Activated CD4-positive, alpha-beta T cell treated with anti-CD3 and anti-CD28 coated beads, Interleukin-2, amount 10 ng/mL, durations not matched to agents 7 days and 5 days (primary cell): ENCODE data around the gene ATP11C. TPM values are rescaled to one million over a fixed set of nuclear protein-coding genes. Genes with fewer than 3 reads are reported as not detected.
A peak's percentile ranks its signal among the peaks of the same experiment; 100 is the strongest.

Experiments
- CTCF ChIA-PET: fragments of 350-600 bp; sonication (Branson Sonifier 250); formaldehyde crosslinking; loops from one replicate; lab custom pipeline; 2021; ENCODE audit warnings: antibody characterized with exemption; lab: Charles Lee
- POLR2A ChIA-PET: fragments of 350-600 bp; sonication (Branson Sonifier 250); formaldehyde crosslinking; loops from one replicate; lab custom pipeline; 2021; ENCODE audit warnings: antibody characterized with exemption; lab: Charles Lee
- DNase-seq: peaks from one replicate; pipeline ENCODE4 v3.0.0-alpha.2; 2020
- H3K27ac Mint-ChIP-seq: one replicate; pipeline ENCODE4 v1.8.0; 2021; ENCODE audit warnings: mild to moderate bottlenecking, moderate library complexity, mixed read lengths
- H3K27me3 Mint-ChIP-seq: one replicate; pipeline ENCODE4 v1.8.0; 2021; ENCODE audit warnings: mixed read lengths
- H3K36me3 Mint-ChIP-seq: one replicate; pipeline ENCODE4 v1.8.0; 2021; ENCODE audit warnings: low read depth, mixed read lengths
- H3K4me1 Mint-ChIP-seq: one replicate; pipeline ENCODE4 v1.8.0; 2021; ENCODE audit warnings: mixed read lengths
- H3K4me3 Mint-ChIP-seq: one replicate; pipeline ENCODE4 v1.8.0; 2021; ENCODE audit warnings: mild to moderate bottlenecking, moderate library complexity, mixed read lengths
- H3K9me3 Mint-ChIP-seq: one replicate; pipeline ENCODE4 v1.8.0; 2021; ENCODE audit warnings: mixed read lengths
- total RNA-seq, 2 experiments: library from RNA; stranded (reverse); gene quantifications; one replicate each; pipeline ENCODE4 v1.2.3, GENCODE V29; 2021

ATP11C gene
- total RNA-seq, 2 experiments from 2014 or later, result 13.8 to 15.4 TPM

DNA sequence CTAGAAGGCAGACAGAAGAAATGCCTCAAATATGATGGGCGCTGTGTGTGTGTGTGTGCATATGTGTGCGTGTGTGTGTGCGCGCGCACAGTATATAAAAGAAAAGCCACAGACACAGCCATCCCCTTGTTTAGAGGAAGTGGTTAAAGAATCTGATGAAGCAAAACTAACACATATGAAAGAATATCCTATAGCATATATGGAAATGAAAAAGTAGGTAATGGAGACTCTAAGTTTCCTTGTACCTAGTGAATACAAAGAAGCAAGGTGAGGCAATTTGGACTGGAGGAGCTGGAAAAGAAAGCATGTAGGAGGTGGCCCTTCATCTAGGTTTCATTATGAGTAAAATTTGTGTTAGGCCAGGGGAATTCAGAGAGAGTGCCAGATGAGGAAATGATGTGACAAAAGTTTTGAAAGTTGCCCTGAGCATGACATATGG is 166.3 kb downstream of the ATP11C start:
- ChIA-PET POLR2A (no interaction called here), CTCF (no interaction called here)
- Mint-ChIP-seq H3K27ac (no peak overlapping the region), H3K9me3 (no peaks in the 10 kb centered on the region), H3K27me3 (no peaks in the 10 kb centered on the region), H3K4me1 (no peaks in the 10 kb centered on the region), H3K36me3 (peaks cover 23% of the 10 kb centered on the region), H3K4me3 (no peak overlapping the region)
- peak; percentile 51 for DNase-seq

DNA sequence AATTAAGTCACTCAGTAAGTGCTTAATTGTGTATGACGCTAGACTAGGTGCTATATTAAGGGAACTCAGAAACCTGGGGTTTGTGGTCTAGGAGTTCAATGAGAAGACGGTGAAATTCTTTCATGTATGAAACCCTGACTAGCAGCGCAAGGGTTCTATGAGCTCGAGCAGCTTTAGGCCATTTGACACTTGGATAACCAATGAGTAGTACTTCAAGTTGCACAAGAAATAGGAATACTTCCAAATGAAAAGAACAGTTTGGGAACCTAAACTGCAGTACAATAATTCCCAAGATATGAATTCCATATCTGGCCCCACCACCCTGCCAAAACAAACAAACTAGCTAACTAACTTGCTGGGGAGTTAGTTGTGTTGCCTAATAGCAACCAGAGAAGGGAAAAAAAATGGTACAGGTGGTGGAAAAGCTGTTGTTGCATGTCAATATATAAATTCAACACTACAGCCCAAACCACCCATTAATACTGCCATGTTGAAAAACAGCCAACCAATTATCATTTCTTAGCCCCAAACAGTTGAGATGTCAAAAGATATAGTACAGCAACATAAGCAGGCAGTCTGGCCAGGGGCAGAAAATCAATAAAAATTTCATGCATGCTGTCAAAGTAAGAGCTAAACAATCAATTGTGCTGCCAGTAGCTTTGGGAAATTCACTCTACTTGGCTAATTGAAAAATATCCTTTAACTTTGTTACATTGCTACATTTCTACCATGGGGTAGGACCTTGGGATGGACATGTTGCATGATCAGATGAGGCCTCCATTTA is 170.3 kb downstream of the ATP11C start:
- Mint-ChIP-seq H3K36me3 (peaks cover 10% of the 10 kb centered on the region), H3K27me3 (no peaks in the 10 kb centered on the region), H3K27ac (no peak overlapping the region), H3K4me3 (no peak overlapping the region), H3K4me1 (no peaks in the 10 kb centered on the region), H3K9me3 (no peaks in the 10 kb centered on the region)
- POLR2A ChIA-PET, result no interaction called here
- CTCF ChIA-PET, result interaction anchor here (2.4 kb wide), 1 partner anchor 24 kb away, joined by 5 read pairs; no protein-coding TSS in a partner anchor
- no peak for DNase-seq

DNA sequence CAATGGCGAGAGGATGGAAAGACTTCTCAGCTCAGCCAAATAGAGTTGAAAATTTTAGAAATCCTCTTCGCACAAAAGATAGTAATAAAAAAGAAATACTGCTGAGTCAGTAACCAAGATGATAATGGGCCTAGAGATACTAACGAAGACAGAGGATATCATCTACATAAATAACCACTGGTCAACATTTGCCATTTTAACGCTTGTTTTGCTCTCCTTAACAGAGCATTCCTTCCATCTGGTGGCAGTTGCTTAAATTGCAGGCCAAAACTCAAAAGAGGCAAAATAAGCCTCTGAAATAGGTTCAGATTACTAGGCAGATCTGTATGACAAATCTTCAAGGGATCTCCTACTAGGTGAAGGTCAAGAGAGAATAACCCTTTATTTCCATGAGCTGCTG is 173.2 kb downstream of the ATP11C start:
- peaks cover 3% of the 10 kb centered on the region for H3K9me3 Mint-ChIP-seq
- H3K27me3 Mint-ChIP-seq, result no peaks in the 10 kb centered on the region
- no peaks in the 10 kb centered on the region for H3K4me1 Mint-ChIP-seq
- no peak for DNase-seq
- H3K36me3 Mint-ChIP-seq, result peaks cover 25% of the 10 kb centered on the region
- H3K4me3 Mint-ChIP-seq, result no peak overlapping the region
- POLR2A ChIA-PET, result no interaction called here
- CTCF ChIA-PET, result interaction anchor here (1.2 to 1.3 kb wide), 2 partner anchors 9 to 174 kb away, joined by 3 to 4 read pairs; no protein-coding TSS in a partner anchor
- H3K27ac Mint-ChIP-seq, result no peak overlapping the region

DNA sequence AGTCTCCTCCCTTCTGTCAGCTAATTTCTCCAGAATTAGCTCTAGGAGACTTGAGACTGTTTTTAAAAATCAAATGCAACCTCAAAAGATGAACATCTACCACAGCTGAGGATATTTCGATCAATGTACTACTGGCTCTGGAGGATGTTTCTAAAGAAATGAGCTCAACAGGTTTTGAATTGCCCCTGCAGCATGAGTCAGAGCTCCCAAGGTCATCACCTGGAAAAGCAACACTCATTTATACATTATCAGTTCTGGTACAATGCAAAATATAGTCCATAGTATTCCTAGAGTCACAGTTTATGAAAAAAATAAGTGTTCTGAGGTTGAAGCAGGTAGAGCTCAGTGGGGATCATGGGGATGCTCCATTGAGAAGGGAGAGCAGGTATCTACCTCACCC is 174.0 kb downstream of the ATP11C start:
- Mint-ChIP-seq H3K9me3 (peaks cover 11% of the 10 kb centered on the region), H3K4me1 (no peaks in the 10 kb centered on the region), H3K4me3 (no peak overlapping the region), H3K27me3 (no peaks in the 10 kb centered on the region), H3K27ac (no peak overlapping the region), H3K36me3 (peaks cover 29% of the 10 kb centered on the region)
- DNase-seq, result no peak
- POLR2A ChIA-PET, result no interaction called here
- CTCF ChIA-PET, result interaction anchor here (1.2 to 1.3 kb wide), 2 partner anchors 9 to 175 kb away, joined by 3 to 4 read pairs; no protein-coding TSS in a partner anchor

DNA sequence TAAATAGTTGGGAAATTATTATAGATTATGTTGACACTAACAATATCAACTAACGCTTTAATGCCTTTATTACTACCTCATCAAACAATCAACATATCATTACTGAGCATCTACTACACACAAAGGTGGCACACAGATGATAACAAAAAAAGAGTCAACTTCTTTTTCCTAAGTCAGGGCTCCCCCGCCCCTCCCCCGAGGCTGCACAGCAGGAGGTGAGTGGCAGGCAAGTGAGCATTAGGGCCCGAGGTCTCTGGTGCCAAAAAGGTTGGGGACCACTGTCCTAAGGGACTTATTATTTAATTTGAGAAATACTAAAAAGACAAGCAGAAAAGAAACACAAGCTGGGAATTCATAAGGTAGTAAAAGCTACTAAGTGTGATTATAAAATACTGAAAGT is 174.6 kb downstream of the ATP11C start:
- peaks cover 33% of the 10 kb centered on the region for H3K36me3 Mint-ChIP-seq
- DNase-seq, result no peak
- H3K27ac Mint-ChIP-seq, result no peak overlapping the region
- ChIA-PET POLR2A (no interaction called here), CTCF (interaction anchor here (1.3 kb wide), 1 partner anchor 8 kb away, joined by 4 read pairs; no protein-coding TSS in a partner anchor)
- H3K4me3 Mint-ChIP-seq, result no peak overlapping the region
- H3K9me3 Mint-ChIP-seq, result peaks cover 14% of the 10 kb centered on the region
- no peaks in the 10 kb centered on the region for H3K4me1 Mint-ChIP-seq
- H3K27me3 Mint-ChIP-seq, result no peaks in the 10 kb centered on the region

DNA sequence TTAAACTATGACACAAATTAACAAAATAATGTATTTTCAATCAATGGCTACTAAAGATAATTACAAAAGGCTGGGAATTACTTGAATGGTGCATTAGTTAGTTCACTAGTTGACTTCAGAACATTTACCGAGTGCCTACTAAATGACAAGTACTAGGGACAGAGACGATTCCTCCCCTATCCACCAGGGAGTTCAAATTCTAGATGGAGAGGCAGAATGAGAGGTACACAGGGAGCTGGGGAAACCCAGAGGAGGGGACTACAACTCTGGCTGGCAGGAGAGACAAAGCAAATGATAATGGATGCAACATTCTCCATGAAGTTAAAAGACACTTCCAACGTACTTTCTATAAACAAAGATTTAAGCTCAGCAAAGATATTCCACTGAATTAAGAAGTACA is 181.8 kb downstream of the ATP11C start:
- Mint-ChIP-seq H3K4me3 (no peak overlapping the region), H3K27me3 (no peaks in the 10 kb centered on the region), H3K9me3 (peaks cover 17% of the 10 kb centered on the region), H3K36me3 (peaks cover 44% of the 10 kb centered on the region), H3K4me1 (peaks cover 4% of the 10 kb centered on the region), H3K27ac (no peak overlapping the region)
- no peak for DNase-seq
- POLR2A ChIA-PET, result no interaction called here
- CTCF ChIA-PET, result interaction anchor here (0.7 to 1.0 kb wide), 3 partner anchors 9 to 207 kb away, joined by 3 to 4 read pairs (median 3); no protein-coding TSS in a partner anchor

DNA sequence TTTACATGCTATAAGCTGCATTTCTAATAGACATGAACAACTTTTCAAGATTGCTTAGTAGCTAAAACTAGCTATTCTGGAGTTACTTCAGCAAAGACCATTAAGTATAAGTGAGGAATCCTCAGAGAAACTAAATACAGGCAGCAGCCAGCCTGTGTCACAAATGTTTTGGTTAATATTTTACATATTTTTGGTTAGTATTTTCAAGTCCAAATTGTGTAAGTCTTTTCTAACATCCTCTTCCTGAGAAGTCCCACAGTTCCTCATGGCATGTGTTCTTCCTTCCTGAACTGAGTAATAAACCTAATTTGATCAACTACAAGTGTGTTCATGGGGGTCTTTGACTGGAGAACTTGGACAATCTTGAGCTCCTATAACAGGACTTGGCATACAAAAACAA is 182.5 kb downstream of the ATP11C start:
- ChIA-PET POLR2A (no interaction called here), CTCF (interaction anchor here (1.0 to 1.3 kb wide), 3 partner anchors 9 to 206 kb away, joined by 3 to 5 read pairs (median 4); no protein-coding TSS in a partner anchor)
- H3K27me3 Mint-ChIP-seq, result no peaks in the 10 kb centered on the region
- peaks cover 17% of the 10 kb centered on the region for H3K9me3 Mint-ChIP-seq
- no peak overlapping the region for H3K4me3 Mint-ChIP-seq
- no peak for DNase-seq
- peaks cover 38% of the 10 kb centered on the region for H3K36me3 Mint-ChIP-seq
- H3K4me1 Mint-ChIP-seq, result peaks cover 4% of the 10 kb centered on the region
- H3K27ac Mint-ChIP-seq, result no peak overlapping the region

DNA sequence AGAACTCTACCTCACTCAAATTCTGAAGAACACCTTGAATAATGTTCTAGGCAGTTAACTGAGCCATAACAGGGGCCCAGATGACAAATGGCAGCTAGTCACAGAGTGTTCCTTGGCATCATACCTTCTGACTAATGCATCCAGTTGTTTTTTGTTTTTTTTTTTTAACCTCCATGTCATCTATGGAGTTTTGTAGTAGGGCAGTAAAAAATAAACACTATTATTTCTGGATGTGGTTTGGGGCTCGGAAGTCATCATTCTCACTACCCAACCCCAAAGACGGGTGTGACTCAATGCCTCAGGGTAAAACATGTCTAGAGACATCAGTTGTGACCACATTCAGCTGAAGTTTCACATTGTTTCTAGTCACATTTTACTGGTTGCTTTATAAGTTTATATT is 193.7 kb downstream of the ATP11C start:
- no peaks in the 10 kb centered on the region for H3K9me3 Mint-ChIP-seq
- peak overlapping the region; percentile 79 for H3K27ac Mint-ChIP-seq
- peaks cover 25% of the 10 kb centered on the region for H3K4me1 Mint-ChIP-seq
- H3K27me3 Mint-ChIP-seq, result no peaks in the 10 kb centered on the region
- DNase-seq, result peak; percentile 31
- H3K36me3 Mint-ChIP-seq, result peaks cover 15% of the 10 kb centered on the region
- CTCF ChIA-PET, result interaction anchor here (1.5 kb wide), 1 partner anchor 25 kb away, joined by 5 read pairs; no protein-coding TSS in a partner anchor
- POLR2A ChIA-PET, result interaction anchor here (0.6 kb wide), 1 partner anchor 1211 kb away, joined by 3 read pairs; no protein-coding TSS in a partner anchor
- peak overlapping the region; percentile 27 for H3K4me3 Mint-ChIP-seq

DNA sequence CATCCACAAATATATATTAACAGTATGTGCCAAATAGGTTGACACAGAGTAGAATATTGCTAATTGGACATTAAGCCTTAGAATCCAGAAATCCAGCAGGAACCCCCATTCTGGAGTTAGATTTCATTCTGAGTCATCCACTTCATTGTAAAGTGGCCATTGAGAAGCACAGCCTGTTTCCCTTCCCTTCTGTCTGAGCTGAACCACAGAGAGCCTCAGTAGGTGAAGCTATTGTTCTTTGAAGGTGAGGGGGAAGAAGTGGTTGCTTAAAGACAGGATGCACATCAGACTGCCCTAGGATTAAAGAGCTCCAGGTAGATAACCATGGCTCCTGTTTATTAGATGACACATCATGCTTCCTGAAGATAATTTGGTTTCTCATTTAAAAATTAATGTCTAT is 194.3 kb downstream of the ATP11C start:
- Mint-ChIP-seq H3K27ac (peak overlapping the region; percentile 79), H3K27me3 (no peaks in the 10 kb centered on the region), H3K9me3 (no peaks in the 10 kb centered on the region), H3K36me3 (peaks cover 17% of the 10 kb centered on the region), H3K4me1 (peaks cover 25% of the 10 kb centered on the region), H3K4me3 (peak overlapping the region; percentile 27)
- DNase-seq, result peak; percentile 33
- ChIA-PET POLR2A (interaction anchor here (0.6 kb wide), 1 partner anchor 1212 kb away, joined by 3 read pairs; no protein-coding TSS in a partner anchor), CTCF (interaction anchor here (1.5 kb wide), 1 partner anchor 25 kb away, joined by 5 read pairs; no protein-coding TSS in a partner anchor)

DNA sequence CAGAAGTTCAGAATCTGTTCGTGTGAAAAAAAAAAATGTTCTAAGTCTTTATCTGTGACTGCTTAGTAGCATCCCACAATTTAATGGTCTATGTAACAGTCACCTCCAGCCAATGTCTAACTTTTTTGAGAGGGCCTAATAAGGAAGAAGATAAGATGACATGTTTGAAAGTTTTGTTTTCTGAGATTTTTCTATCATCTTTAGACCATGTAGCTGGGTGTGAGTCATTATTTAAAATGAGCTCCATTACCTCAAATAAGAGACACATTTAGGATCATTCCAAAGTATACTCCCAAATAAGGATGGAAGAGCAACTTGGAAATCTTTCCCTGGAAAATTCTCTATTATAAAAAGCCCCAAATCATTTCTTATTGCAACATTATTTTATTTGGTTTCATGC is 196.7 kb downstream of the ATP11C start:
- H3K4me3 Mint-ChIP-seq, result no peak overlapping the region
- peaks cover 23% of the 10 kb centered on the region for H3K4me1 Mint-ChIP-seq
- DNase-seq, result no peak
- H3K27ac Mint-ChIP-seq, result no peak overlapping the region
- CTCF ChIA-PET, result no interaction called here
- H3K36me3 Mint-ChIP-seq, result peaks cover 18% of the 10 kb centered on the region
- POLR2A ChIA-PET, result no interaction called here
- H3K27me3 Mint-ChIP-seq, result no peaks in the 10 kb centered on the region
- no peaks in the 10 kb centered on the region for H3K9me3 Mint-ChIP-seq

DNA sequence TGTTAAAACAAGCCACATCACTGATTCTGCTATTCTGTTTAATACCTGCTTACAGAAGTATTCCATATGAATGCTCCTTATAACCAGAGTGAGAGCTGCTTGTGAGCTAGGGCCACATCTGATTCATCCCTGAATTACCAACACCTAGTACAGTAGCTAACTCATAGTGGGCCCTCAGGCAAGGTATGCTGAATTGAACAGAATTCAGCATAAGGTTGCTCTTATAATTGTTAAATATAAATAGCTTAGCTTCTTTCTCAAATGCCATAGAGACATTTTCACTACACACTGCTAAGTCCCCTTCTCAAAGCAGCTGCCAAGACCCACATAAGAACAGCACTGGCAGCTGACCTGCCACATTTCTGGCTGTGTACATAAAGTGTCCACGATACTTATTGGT is 197.9 kb downstream of the ATP11C start:
- Mint-ChIP-seq H3K4me1 (peaks cover 14% of the 10 kb centered on the region), H3K9me3 (no peaks in the 10 kb centered on the region), H3K27me3 (no peaks in the 10 kb centered on the region), H3K27ac (no peak overlapping the region), H3K36me3 (peaks cover 12% of the 10 kb centered on the region), H3K4me3 (no peak overlapping the region)
- no peak for DNase-seq
- ChIA-PET POLR2A (no interaction called here), CTCF (no interaction called here)

DNA sequence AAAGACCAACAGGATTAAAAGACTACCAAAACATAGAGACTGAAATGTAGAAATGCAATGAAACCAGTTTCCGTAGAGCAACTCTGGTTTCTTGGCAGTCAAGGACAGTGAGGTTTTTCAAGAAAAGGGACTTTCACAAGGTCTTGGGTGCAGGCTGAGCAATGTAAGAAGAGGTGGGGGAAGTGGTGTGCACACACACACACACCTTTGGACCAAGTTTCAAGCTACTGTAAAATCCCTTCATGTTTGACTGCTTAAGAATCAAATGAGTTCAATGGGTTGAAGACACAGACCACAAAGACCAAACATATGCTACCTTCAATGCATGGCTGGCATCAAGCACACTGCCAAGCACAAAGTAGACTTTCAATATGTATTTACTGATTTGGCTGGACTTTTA is 207.1 kb downstream of the ATP11C start:
- CTCF ChIA-PET, result interaction anchor here (1.1 kb wide), 1 partner anchor 15 kb away, joined by 3 read pairs; no protein-coding TSS in a partner anchor
- no peaks in the 10 kb centered on the region for H3K27me3 Mint-ChIP-seq
- DNase-seq, result no peak
- no peak overlapping the region for H3K4me3 Mint-ChIP-seq
- POLR2A ChIA-PET, result no interaction called here
- peaks cover 8% of the 10 kb centered on the region for H3K4me1 Mint-ChIP-seq
- H3K36me3 Mint-ChIP-seq, result peaks cover 3% of the 10 kb centered on the region
- H3K9me3 Mint-ChIP-seq, result no peaks in the 10 kb centered on the region
- no peak overlapping the region for H3K27ac Mint-ChIP-seq

DNA sequence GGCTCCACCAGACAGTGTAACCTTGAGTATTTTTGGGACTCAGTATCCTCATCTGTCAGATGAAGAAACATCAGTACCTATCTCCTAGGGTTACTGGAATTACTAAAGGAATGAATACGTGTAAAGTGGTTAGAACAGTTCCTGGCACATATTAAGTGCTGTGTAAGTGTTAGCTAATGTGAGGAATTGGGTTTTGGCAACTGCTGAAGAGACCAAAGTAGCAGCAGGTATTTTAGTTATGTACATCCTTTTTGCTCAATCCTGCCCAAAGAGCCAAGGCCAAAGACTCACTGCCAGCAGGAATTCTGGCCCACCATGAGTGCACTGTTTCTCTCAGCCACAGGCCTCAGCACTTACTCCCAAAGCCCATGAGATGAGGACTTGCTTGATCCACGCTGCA is 208.2 kb downstream of the ATP11C start:
- Mint-ChIP-seq H3K9me3 (no peaks in the 10 kb centered on the region), H3K36me3 (peaks cover 3% of the 10 kb centered on the region), H3K27me3 (no peaks in the 10 kb centered on the region), H3K27ac (no peak overlapping the region), H3K4me3 (no peak overlapping the region), H3K4me1 (peaks cover 8% of the 10 kb centered on the region)
- POLR2A ChIA-PET, result no interaction called here
- CTCF ChIA-PET, result no interaction called here
- no peak for DNase-seq
